ENCODE data around the gene ZFAND2A.
"Not testable (repeated sequence)": the region's sequence is repeated elsewhere in the genome, so short reads cannot be mapped to it uniquely, and the experiment has no call there.

ZFAND2A gene

DNA sequence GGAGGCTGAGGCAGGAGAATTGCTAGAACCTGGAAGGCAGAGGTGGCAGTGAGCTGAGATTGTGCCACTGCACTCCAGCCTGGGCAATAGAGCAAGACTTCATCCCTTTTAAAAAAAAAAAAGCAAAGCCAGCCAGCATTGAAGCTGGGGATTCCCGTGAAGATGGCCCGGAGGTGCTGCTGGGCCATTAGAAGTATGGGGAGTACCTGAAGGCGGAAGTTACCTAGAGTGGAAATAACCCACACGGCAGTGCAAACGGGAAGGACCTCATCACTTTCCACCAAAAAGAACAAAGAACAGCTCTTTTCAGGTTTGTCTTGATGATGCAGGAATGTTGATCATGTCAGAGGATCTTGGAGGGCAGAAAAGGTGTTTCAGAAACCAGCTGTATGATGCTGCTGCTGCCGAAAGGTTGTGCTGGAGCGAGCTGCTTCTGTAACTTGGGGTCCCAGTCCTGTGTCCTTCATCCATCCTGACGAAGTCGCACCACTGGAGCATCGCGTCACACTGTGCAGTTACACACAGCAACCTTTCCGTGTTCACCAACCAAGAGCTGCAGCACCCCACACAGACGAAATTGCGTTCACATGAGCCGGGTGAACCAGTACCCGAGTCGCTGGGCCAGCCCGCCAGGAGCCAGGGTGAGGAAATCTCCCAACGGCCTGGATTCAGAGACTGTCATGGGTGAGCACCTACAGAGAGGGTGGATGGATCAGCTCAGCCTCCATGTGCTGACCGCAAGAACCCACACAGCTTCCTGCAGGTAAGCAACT lies 8.2 kb downstream of the ZFAND2A start:
- no peak for DNase-seq (ENCODE audit: low spot score)

DNA sequence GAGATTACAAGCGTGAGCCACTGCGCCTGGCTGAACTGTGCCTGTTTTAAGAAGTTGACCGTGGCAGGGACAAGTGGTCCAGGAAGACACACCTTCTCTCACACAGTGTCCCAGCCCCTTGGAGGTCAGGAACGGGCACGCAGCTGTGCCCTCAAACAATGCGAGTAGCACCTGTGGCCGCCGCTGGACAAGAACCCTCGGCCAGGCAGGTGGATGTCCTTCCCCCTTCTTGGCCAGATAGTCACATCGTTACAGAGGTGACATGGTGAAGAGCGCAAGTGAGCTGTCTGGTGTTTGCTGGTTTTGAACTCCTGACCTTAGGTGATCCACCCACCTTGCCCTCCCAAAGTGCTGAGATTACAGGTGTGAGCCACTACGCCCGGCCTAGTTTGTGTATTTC lies 8.8 kb downstream of the ZFAND2A start:
- DNase-seq (ENCODE audit: low spot score): no peak

DNA sequence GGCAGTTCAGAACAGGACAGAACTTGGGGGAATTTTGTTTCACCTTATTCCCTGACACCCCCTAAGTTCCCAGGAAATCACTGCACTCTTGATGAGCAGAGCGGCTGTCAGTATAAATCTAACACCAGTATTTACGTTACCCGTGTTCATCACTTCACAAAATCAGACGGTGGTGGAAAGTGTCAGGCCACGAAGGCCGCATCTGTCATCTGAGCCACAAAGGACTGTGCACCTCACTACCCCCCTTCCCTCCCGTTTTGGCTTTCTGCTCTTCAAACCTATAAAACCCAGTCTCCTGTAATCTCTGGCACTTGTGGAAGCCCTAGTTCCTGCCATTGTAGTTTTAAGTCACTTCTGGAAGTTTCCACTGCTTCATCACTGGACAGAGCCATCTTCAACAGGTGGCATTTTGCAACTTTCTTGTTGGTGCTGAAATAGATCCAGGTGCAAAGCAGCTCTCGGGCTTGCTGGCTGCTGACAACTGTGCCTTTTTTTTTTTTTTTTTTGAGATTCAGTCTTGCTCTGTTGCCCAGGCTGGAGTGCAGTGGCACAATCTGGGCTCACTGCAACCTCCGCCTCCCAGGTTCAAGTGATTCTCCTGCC lies 9.5 kb downstream of the ZFAND2A start:
- DNase-seq (ENCODE audit: low spot score): no peak

DNA sequence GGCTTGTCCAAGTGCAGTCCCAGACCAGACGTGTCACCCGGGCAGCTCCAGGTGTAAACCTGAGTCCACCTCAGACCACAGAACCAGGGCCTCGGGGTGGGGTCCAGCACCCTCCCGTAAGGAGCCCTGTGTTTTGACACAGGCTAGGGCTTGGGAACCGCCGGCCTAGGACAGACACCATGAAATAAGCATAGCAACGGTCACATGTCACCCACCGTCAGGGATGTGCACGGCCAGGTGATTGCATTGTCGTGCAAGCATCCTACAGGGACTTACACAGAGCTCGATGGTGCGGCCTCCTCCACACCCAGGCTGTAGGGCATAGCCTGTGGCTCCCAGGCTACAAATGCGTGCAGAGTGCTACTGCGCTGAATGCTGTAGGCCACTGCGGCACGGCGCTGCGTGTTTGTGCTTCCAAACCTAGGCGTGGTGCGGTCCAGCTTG lies 10.6 kb downstream of the ZFAND2A start:
- no peak for DNase-seq (ENCODE audit: low spot score)

DNA sequence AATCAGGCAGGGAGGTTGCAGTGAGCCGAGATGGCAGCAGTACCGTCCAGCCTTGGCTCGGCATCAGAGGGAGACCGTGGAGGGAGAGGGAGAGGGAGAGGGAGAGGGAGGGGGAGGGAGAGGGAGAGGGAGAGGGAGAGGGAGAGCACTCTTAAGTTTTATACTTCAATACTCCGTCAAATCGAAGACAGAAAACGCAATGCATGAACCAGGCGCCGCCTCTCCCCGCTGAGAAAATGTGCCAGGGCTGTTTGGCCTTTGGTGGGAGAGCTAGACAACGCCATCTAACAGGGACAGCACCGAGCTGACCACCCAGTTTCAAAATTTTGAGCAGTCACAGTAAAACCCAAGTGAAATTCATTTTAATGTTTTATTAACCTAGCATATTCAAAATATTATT lies 12.1 kb downstream of the ZFAND2A start:
- DNase-seq (ENCODE audit: low spot score): not testable (repeated sequence)

DNA sequence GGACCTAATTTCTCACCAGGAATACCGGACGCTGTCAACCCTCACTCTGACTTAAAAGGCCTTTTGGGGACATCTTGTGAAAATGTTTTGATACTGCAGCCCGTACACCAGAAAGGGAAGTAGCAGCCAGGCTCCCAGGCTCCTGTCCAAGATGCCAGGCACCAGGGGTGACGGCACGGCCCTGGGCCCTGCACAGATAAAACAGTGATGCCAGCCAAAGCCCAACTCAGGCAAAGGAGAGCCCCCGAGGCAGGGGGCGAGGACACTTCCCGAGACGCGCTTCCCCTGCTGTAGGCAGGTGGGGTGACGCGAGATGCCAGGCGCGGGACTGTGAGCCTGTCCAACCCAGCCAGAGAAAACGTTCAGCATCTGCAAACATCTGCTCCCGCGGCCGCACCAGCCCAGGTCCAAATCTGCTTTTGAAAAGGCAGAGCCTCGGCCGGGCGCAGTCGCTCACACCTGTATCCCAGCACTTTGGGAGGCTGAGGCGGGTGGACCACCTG lies 15.7 kb downstream of the ZFAND2A start:
- peak; percentile 50 for DNase-seq (ENCODE audit: low spot score)

DNA sequence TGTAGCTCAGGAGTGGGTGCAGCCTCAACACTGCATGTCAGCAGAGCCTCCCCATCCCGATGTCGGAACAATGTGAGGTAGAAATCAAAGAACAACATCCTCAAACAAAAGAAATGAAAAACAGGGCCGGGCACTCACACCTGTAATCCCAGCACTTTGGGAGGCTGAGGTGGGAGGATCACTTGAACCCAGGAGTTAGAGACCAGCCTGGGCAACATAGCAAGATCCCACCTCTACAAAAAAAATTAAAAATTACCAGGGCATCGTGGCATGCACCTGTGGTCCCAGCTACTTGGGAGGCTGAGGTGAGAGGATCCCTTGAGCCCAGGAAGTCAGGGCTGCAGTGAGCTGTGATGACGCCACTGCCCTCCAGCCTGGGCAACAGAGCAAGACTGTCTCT lies 17.0 kb downstream of the ZFAND2A start:
- not testable (repeated sequence) for DNase-seq (ENCODE audit: low spot score)

DNA sequence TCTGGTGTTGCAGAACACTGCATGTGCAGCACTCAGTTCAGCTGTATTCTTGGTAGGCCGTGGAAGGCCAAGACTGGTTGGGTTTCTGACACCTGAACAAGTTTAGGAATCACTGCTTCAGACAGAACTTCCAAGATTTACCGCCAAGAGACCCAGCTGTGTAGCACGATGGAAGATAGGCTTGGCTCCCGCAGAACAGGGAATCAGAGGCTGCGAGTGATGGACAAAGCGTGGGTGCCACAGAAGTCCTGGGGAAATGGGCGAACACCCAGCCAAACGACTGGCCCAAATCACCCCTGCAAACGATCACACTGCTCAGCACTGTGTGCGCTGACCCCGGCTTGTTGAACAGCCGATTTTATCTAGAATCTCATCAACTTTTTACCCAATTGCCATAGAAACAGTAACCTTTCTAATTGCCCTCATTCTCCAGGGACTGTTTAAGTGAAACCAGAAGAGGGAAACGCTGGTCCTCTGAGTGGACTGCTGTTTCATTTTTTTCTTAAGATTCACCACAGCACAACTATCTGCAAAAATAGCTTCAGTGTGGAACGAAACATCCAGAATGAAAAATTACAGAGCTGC lies 17.9 kb downstream of the ZFAND2A start:
- no peak for DNase-seq (ENCODE audit: low spot score)

DNA sequence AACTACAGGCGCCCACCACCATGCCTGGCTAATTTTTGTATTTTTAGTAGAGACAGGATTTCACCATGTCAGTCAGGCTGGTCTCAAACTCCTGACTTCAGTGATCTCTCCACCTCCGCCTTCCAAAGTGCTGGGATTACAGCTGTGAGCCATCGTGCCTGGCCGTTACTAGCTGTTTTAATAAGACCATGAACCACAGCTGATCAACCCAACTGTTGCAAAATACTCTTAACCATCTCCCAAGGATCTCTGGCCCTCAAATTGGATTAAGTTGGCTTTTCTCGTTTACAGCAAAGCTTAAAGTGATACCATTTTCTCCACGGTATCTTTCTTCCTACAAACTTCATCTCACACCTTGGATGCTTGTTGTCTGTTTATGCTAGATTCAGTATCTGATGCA lies 18.3 kb downstream of the ZFAND2A start:
- no peak for DNase-seq (ENCODE audit: low spot score)

DNA sequence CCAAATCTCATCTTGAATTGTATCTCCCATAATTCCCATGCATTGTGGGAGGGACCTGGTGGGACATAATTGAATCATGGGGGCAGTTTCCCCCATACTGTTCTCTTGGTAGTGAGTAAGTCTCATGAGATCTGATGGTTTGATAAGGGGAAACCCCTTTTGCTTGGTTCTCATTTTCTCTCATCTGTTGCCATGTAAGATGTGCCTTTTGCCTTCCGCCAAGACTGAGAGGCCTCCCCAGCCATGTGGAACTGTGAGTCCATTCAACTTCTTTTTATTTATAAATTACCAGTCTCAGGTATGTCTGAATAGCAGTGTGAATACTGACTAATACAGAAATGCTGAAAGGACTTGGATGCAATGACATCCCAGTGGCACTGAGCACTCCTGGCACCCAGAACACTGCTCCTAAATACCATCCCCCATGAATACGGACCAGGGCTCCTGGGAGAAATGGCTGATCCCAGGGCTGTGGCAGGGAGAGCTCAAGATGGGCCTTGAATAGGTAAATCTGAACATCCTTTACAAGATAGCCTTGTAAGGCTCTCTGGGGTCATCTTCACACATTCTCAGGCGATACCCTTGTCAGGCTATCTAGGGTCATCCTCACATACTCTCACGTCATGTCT lies 19.4 kb downstream of the ZFAND2A start:
- DNase-seq (ENCODE audit: low spot score): no peak

DNA sequence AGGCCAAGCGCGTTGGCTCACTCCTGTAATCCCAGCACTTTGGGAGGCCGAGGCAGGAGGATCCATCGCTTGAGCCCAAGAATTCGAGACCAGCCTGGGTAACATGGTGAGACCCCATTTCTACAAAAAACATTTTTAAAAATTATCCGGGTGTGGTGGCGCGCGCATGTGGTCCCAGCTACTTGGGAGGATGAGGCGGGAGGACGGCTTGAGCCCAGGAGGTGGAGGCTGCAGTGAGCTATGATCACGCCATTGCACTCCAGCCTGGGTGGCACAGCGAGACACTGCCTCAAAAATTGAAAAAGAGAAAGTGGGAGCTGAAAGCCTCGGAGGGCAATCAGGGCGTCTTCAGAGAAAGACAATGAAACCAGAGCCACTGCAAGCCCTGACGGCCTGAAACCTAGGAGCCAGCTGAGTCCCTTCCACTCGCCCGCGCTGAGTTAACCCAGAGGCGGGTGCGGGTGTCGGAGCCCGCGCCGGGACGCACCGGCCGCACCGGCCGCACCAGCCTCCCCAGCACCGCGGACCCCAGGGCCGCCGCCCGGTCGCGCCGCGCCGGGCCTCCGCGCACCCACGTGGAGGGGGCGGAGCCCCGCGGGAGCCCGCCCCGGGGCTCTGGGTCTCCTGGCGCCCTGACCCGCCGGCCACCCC lies 22.4 kb downstream of the ZFAND2A start:
- DNase-seq (ENCODE audit: low spot score): no peak

DNA sequence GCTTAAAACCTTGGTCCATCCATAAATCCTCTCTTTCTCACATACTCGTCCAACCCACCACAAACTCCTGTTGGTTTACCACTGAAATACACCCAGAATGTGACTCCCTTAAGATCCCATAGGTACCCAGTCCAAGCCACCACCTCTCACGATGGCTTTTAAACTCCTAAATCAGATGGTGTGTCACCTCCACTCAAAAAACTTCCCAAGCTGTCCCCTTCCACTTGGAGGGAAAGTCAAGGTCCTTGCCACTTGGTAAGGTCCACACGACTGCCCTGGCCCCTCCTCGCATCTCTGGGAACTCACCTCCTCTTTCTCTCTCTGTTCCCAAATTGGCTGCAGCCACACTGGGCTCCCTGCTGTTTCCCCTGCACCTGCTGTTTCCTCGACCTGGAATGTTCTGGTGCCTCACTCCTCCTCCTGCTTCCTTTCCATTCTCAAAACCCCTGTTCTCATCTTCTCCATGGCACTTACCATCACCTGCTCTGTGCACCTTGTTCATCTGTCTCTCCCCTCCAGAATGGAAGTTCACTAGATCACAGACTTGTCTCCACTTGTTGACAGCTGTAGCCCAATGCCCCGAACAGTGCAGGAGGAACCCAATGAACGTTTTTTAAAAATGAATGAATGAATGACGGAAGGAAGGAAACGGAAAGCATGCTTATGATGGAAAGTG lies 23.0 kb downstream of the ZFAND2A start:
- no peak for DNase-seq (ENCODE audit: low spot score)

DNA sequence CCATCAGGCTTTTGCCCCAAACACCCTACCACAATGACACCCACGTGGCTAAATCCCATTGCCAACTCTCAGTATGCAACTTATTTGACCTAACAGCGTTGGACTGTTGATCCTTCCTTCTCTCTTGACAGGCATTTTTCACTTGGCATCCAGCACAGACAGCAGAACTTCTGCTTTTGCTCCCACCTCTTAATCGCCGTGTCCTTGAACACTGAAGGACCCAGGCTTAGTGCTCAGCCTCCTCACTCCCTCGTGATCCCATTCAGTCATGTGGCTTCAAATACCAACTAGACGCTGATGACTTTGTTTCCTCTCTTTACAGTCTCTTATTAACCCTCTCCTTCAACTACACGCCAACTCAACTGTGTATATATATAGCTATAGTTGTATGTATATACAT lies 25.0 kb downstream of the ZFAND2A start:
- no peak for DNase-seq (ENCODE audit: low spot score)

DNA sequence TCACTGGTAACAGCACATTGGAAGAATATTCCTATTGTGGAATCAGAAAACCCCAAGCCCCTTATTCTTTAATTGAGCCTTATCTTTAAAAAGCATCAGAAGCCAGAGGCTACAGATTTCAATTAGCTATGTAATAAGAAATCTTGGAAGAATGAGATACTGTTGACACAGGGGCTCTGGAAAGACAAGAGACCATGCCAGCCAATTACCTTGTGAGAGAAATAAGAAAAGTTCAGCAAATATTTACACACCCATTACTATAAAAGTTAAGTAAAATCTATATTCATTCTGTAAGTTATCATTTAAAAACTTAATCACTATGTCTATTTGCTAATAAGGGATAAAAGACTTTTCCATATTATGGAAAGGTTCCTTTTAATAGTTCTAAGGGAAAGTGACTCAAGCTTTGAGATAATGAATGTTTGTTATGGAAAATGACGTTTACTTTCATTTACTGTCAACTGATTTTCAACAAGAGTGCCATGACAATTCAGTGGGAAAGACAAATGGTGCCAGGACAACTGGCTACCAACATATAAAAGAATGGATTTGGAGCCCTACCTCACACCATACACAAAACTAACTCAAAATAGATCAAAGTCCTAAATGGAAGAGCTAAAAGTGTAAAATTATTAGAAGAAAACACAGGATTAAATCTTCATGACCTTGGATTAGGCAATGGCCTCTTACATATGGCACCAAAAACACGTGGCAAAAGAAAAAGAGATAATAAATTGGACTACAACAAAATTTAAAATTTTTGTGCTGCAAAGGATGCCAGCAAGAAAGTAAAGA lies 28.3 kb downstream of the ZFAND2A start:
- DNase-seq (ENCODE audit: low spot score): no peak

DNA sequence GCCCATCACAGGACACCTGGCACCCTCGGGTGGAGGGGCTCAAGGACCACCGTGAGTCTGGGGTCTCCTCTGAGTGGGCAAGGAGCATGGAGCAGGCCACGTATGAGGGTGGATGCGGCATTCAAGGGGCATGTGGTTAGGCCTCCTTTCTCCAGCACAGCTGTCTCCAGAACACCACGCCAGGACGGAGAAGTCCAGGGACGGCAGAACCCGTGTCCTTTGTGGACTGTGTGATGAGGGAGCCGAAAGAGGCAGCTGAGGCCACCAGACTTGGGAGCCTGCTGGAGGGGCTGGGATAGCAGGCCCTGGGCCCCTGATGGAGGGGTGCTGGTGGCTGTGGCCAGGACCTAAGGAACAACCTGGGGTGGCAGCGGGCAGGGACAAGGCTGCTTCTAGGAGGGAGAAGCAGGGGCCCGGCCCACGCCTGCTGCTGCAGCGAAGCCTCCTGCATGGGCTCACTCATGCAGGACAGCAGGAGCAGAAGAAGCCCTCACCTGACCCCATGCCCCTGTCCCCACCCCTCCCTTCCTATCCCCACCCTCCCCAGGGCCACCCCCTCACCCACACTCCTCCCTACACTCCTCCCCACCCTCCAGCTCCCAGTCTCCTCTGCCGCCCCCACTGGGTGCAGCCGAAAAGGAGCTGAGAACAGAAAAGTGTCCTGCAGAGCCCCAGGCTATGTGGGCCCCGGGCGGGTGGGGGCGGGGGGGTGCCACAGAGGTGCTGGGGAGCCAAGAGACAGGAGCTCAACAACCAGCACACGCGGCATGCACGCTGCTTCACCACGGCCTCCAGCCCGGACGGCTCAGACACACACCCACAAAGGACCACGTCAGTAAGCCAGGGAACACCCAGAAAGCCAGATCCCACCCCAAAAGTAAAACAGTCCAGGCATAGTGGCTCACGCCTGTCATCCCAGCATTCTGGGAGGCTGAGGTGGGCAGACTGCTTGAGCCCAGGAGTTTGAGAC lies 29.7 kb downstream of the ZFAND2A start:
- DNase-seq (ENCODE audit: low spot score): no peak

DNA sequence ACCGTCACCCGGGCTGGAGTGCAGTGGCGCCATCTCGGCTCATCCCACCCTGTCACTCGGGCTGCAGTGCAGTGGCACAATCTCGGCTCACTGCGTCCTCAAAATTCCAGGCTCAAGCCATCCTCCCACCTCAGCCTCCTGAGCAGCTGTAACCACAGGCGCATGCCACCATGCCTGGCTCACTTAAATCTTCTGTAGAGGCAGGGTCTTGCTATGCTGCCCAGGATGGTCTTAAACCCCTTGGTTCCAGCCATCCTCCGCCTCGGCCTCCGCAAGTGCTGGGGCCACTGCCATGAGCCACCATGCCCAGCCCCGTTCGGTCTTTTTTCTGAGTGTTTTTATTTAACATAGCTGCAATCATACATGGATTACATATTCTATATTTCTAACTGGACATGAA lies 30.6 kb downstream of the ZFAND2A start:
- DNase-seq (ENCODE audit: low spot score): no peak

DNA sequence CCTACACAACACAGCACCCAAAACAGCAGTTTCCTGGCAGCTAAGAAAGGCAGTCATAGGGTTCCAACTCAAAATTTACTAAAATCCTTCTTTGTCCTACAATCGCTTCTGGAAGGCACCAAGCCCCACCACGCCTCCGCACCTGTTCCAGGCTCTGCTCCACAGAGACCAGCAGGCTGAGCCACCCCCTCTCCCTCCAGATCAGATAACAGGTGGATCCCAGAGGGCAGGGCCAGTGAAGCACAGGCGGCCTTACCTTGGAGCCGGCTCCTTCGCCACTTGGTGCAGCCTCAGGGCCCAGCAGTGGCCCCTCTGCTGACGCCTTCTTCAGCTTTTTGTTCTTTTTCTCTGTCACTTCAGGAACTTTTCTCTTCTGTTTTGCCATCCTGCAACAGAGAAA lies 33.0 kb downstream of the ZFAND2A start:
- DNase-seq (ENCODE audit: low spot score): no peak

DNA sequence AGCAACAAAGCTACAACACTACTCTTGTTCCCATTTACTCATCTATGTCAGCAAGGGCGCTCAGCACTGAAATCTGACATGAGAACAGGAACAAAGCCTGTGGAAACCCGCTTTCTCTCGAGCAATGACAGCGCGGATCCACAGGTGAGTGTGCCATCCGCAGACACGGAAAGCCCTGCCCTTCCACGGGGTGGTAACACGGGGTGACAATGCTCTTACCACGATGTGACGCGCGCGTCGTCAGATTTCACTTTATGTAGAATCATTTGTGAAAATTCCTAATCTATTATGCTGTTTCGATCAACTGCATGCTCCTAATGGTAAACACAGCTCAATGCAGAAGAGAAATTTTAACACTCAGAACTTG lies 34.4 kb downstream of the ZFAND2A start:
- no peak for DNase-seq (ENCODE audit: low spot score)

DNA sequence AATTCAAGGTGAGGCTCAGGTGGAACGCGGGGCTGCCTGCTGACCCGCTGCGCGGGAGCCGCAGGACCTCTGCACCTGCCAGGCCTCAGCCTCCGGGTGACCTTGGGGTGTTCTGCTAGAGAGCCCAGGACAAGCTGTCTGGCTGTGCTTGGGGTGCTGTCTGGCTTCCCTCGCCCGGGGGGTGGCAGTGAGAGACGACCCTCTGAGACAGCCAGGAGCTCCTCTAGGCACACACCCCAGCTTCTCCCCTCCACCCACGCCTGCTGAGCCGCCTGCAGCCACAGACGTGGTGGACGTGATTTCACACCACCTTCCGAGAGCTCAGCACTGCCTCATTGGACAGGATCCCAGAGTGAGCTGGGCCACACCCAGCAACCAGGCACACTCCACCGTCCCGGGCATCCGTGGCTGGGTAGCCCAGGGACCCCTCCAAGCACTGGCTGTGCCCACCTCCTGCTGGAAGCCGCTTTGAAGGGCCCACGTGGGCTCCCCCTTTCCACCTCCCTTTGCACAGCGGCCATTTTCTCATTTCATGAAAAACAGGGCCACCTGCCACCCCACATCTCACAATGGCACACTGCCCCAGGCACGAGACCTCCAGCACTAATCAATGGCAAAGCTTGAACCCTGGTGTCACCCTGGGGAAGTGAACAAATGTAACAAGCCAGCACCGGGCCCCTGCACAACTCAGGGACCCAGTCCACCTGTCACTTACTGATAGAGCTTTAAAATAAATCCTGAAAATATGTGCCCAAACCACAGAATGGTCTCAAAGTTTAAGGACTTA lies 35.0 kb downstream of the ZFAND2A start:
- DNase-seq (ENCODE audit: low spot score): no peak

Measured in AG08396 (cell line).